WTC11 (cell line): Measurements from ENCODE around the gene COL25A1.

ENCODE experiments used
- TEAD4 ChIP-seq: sonication (generic); formaldehyde crosslinking; IDR thresholded peaks from 2 replicates; pipeline ENCODE4 v1.8.0; 2022; ENCODE audit warnings: mild to moderate bottlenecking, missing genetic modification reagents
- TF ChIP-seq, protein P1 (sequence below): sonication (generic); formaldehyde crosslinking; IDR thresholded peaks from 2 replicates; pipeline ENCODE4 v1.8.1; 2023; ENCODE audit warnings: mild to moderate bottlenecking, missing genetic modification reagents, moderate library complexity
- TF ChIP-seq, protein P2 (sequence below): fragments of 250-450 bp; sonication (Bioruptor Pico); IDR thresholded peaks from 2 replicates; pipeline ENCODE4 v2.1.2; 2022; ENCODE audit warnings: mild to moderate bottlenecking, moderate library complexity
- TF ChIP-seq, protein P3 (sequence below): fragments of 200-600 bp; IDR thresholded peaks from 2 replicates; pipeline ENCODE4 v1.8.0; 2022; ENCODE audit warnings: antibody characterized with exemption
- TF ChIP-seq, protein P4 (sequence below): sonication (generic); formaldehyde crosslinking; IDR thresholded peaks from 2 replicates; pipeline ENCODE4 v1.8.0; 2022; ENCODE audit warnings: mild to moderate bottlenecking, missing genetic modification reagents
- TF ChIP-seq, protein P5 (sequence below): sonication (generic); formaldehyde crosslinking; IDR thresholded peaks from 2 replicates; pipeline ENCODE4 v1.8.0; 2022; ENCODE audit warnings: mild to moderate bottlenecking, missing genetic modification reagents

DNA sequence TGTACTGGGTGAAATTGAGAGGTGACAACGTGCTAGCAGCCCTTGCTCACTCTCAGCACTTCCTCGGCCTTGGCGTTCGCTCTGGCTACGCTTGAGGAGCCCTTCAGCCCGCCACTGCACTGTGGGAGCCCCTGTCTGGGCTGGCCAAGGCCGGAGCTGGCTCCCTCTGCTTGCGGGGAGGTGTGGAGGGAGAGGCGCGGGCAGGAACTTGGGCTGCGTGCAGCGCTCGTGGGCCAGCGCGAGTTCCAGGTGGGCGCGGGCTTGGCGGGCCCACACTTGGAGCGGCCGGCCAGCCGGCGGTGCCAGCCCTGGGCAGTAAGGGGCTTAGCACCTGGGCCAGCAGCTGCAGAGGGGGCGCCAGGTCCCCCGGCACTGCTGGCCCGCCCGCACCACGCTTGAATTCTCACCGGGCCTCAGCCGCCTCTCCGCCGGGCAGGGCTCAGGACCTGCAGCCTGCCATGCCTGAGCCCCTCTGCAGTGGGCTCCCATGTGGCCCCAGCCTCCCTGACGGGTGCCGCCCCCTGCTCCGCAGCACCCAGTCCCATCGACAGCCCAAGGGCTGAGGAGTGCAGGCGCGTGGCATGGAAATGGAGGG lies 290.1 kb downstream of the COL25A1 start:
- TF ChIP-seq, protein P1, sequence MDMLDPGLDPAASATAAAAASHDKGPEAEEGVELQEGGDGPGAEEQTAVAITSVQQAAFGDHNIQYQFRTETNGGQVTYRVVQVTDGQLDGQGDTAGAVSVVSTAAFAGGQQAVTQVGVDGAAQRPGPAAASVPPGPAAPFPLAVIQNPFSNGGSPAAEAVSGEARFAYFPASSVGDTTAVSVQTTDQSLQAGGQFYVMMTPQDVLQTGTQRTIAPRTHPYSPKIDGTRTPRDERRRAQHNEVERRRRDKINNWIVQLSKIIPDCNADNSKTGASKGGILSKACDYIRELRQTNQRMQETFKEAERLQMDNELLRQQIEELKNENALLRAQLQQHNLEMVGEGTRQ, result no peak
- TF ChIP-seq, protein P2, sequence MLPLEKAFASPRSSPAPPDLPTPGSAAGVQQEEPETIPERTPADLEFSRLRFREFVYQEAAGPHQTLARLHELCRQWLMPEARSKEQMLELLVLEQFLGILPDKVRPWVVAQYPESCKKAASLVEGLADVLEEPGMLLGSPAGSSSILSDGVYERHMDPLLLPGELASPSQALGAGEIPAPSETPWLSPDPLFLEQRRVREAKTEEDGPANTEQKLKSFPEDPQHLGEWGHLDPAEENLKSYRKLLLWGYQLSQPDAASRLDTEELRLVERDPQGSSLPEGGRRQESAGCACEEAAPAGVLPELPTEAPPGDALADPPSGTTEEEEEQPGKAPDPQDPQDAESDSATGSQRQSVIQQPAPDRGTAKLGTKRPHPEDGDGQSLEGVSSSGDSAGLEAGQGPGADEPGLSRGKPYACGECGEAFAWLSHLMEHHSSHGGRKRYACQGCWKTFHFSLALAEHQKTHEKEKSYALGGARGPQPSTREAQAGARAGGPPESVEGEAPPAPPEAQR, result no peak
- TF ChIP-seq, protein P3, sequence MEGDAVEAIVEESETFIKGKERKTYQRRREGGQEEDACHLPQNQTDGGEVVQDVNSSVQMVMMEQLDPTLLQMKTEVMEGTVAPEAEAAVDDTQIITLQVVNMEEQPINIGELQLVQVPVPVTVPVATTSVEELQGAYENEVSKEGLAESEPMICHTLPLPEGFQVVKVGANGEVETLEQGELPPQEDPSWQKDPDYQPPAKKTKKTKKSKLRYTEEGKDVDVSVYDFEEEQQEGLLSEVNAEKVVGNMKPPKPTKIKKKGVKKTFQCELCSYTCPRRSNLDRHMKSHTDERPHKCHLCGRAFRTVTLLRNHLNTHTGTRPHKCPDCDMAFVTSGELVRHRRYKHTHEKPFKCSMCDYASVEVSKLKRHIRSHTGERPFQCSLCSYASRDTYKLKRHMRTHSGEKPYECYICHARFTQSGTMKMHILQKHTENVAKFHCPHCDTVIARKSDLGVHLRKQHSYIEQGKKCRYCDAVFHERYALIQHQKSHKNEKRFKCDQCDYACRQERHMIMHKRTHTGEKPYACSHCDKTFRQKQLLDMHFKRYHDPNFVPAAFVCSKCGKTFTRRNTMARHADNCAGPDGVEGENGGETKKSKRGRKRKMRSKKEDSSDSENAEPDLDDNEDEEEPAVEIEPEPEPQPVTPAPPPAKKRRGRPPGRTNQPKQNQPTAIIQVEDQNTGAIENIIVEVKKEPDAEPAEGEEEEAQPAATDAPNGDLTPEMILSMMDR, result no peak
- TF ChIP-seq, protein P4, sequence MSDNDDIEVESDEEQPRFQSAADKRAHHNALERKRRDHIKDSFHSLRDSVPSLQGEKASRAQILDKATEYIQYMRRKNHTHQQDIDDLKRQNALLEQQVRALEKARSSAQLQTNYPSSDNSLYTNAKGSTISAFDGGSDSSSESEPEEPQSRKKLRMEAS (CRISPR knock-in tag), result no peak
- TF ChIP-seq, protein P5, sequence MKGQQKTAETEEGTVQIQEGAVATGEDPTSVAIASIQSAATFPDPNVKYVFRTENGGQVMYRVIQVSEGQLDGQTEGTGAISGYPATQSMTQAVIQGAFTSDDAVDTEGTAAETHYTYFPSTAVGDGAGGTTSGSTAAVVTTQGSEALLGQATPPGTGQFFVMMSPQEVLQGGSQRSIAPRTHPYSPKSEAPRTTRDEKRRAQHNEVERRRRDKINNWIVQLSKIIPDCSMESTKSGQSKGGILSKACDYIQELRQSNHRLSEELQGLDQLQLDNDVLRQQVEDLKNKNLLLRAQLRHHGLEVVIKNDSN (CRISPR knock-in tag), result no peak
- TF ChIP-seq TEAD4 (CRISPR knock-in tag), result no peak
